Stomach (tissue), 4 donors: ENCODE results near the gene IGSF3.

Experiments
- EP300 ChIP-seq: sonication (generic); formaldehyde crosslinking; IDR thresholded peaks from one replicate; pipeline ENCODE4 v1.6.1; 2017; ENCODE audit warnings: antibody characterized with exemption
- POLR2A ChIP-seq, 4 donors: fragments of 450-650 bp; IDR thresholded peaks; one replicate each; pipeline ENCODE4 v1.6.1; 2016; ENCODE audit warnings: antibody characterized with exemption in 4 of 4, control low read depth in 2 of 4, mild to moderate bottlenecking in 1 of 4, moderate library complexity in 1 of 4
- POLR2AphosphoS5 ChIP-seq, 3 donors: sonication (generic); formaldehyde crosslinking; IDR thresholded peaks; one replicate each; pipeline ENCODE4 v1.6.1; 2016; ENCODE audit warnings: antibody characterized with exemption in 3 of 3
- TF ChIP-seq, protein P1 (sequence below), 7 experiments: fragments of 450-650 bp in 4 of 7; fragments of 200-600 bp in 3 of 7; sonication (generic) in 3 of 7; IDR thresholded peaks; one replicate each; pipeline ENCODE4 v1.5.1; 2016 to 2019; ENCODE audit warnings: antibody characterized with exemption in 7 of 7, control low read depth in 2 of 7, mild to moderate bottlenecking in 1 of 7

DNA sequence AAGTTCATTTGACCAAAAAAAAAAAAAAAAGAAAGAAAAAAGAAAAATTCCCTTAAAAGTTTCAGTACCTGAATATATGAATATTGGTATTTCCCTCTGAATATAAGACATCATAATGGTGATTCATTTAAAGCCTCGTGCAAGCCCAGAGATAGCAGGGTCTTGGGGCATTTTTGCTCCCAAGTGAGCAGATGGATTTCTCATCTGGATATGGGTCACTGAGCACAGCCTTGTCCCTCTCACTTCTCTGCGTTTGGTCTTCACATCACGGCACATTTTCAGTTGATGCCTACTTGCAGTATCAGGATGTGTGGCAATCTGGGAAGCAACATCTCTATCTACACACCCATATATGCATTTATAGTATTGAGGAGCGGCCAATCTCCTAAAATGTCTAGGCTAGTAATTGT, 109.4 kb downstream of the IGSF3 start:
- TF ChIP-seq, protein P1, sequence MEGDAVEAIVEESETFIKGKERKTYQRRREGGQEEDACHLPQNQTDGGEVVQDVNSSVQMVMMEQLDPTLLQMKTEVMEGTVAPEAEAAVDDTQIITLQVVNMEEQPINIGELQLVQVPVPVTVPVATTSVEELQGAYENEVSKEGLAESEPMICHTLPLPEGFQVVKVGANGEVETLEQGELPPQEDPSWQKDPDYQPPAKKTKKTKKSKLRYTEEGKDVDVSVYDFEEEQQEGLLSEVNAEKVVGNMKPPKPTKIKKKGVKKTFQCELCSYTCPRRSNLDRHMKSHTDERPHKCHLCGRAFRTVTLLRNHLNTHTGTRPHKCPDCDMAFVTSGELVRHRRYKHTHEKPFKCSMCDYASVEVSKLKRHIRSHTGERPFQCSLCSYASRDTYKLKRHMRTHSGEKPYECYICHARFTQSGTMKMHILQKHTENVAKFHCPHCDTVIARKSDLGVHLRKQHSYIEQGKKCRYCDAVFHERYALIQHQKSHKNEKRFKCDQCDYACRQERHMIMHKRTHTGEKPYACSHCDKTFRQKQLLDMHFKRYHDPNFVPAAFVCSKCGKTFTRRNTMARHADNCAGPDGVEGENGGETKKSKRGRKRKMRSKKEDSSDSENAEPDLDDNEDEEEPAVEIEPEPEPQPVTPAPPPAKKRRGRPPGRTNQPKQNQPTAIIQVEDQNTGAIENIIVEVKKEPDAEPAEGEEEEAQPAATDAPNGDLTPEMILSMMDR (IDR thresholded peaks at IDR 0.05) = no peak
- TF ChIP-seq POLR2AphosphoS5 (IDR thresholded peaks at IDR 0.05) (no peak), EP300 (no peak), POLR2A (IDR thresholded peaks at IDR 0.05) (no peak)
